ENCODE measurements around the gene PGP.
"Not testable (repeated sequence)": the region's sequence is repeated elsewhere in the genome, so short reads cannot be mapped to it uniquely, and the experiment has no call there.

Gene PGP

DNA sequence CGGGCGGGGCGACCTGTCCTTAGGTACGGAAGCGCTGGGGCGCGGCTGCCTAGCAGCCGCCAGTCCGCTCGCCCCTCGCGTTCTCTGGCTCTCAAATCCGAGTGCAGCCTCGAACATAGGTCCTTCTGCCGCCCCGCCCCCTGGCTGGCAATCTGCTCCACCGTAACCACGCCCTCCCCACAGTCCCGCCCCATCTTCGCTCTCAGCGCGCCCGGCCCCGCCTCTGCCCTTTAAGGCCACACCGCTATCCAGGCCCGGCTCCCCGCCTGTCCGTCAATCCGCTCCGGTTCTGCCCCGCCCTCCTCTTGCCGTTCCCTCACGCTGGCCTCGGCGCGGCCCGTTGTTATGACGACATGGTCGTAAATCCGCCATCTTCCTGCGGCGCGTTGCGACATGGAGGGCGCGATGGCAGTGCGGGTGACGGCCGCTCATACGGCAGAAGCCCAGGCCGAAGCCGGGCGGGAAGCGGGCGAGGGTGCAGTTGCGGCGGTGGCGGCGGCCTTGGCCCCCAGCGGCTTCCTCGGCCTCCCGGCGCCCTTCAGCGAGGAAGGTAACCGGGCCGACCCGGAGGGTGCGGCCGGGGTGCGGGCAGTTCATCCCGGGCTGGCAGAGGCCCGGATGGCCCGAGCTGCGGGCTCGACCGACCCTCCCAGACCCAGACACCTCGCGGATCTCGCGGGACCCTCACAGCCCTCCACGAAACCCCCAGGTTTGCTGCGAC is 8.7 kb upstream of the PGP start, which contains the start of gene E4F1:
Gene E4F1, plus strand, starts transcription at position 371 of the 721 bp plus-strand sequence. Its CDS starts 23 bp downstream, at position 394.
- DNase-seq (ENCODE audit: low read depth) = peak; percentile 98

GRCh38 chr16:2216330-2216729 is 1.7 kb upstream of the PGP start:
- no peak for DNase-seq (ENCODE audit: low read depth)

GRCh38 chr16:2213817-2214718 is 572 bp downstream of the PGP start:
- DNase-seq (ENCODE audit: low read depth) = no peak

- no peak for DNase-seq (ENCODE audit: low read depth)
These were observed 2.0 kb downstream of the PGP start for GRCh38 chr16:2212362-2213324.

DNA sequence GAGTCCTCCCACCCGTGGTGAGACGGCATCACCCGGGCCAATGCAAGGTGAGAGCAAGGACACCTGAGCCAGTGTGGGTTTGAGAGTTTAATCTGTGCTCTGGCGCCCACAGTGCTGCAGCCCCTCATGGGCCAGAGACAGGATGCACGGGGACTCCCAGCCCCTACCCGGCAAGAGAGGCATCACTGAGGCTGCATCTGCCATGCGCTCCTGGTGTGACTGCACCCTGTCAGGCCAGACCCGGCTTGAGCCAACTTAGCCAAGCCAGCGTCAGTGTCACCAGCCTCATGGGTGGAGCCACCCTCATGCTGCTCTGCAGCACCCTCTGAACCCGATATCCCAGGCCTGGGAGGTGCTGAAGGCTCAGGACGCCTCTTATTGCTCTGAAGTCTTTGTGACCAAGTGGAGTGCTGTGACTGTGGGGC is 2.7 kb downstream of the PGP start:
- DNase-seq (ENCODE audit: low read depth) = no peak

DNA sequence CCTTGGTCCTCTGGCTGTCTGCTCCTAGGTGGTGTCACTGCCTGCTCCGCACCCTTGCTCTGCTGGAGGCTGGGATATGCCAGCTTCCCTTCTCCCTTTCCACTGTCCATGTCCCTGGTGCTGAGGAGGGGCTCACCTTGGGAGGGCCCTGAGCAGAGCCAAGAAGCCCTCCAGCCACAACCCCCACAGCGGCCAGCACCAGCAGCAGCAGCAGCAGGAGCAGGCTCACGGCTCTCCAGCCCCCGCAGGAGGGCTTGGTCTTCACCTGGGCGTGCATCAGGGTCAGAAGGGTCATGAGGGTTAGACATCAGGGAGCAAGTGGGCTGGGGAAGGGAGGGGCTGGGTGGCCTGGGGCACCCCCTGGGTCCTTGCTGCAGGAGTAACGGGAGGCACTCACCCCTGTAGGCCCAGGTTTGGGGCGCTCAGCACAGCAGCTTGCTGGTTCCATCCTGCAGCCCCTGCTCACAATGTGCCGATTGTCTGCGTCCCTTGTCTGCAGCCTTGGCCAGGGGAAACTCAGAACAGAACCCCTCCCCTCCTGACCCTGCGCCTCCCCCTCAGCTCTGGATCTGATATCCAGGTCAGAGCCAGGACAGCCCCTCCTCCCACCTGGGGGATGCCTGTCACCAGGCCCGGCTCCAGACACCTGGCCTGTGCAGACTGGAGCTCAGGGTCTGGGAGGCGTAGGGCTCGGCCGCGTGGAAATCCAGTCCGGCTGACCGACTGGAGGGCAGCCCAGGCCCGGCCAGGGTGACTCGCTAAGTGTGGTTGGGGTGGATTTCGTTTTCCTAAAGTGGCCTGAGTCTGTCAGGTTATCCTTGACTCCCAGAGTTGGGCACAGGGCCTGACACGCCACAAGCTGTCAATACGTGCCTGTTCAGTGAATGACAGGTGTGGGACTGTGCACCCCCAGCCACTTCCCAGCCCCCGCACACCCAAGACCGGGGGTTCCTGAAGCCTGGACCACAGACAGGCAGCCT is 4.0 kb downstream of the PGP start, which contains the start of gene BRICD5:
Gene BRICD5, minus strand, starts transcription at position 478 of the 980 bp plus-strand sequence. Its CDS starts 30 bp downstream, at position 448.
- DNase-seq (ENCODE audit: low read depth) = no peak

DNA sequence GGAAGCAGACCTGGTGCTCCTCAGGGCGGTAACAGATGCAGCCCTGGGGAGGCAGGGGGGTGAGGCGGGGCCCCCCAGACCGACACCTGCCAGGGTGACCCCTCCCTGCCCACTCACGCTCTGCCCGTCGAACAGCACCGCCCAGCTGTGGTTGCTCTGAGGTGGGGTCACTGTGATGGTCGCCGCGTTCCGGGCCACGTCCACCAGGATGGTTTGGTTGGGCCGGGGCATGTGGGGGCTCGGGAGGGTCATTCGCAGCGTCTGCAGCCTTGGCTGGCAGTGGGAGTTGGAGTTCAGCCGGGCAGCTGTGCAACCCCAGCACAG is 4.7 kb downstream of the PGP start:
- no peak for DNase-seq (ENCODE audit: low read depth)

- no peak for DNase-seq (ENCODE audit: low read depth)
These were observed 5.2 kb downstream of the PGP start for GRCh38 chr16:2209258-2210008.

DNA sequence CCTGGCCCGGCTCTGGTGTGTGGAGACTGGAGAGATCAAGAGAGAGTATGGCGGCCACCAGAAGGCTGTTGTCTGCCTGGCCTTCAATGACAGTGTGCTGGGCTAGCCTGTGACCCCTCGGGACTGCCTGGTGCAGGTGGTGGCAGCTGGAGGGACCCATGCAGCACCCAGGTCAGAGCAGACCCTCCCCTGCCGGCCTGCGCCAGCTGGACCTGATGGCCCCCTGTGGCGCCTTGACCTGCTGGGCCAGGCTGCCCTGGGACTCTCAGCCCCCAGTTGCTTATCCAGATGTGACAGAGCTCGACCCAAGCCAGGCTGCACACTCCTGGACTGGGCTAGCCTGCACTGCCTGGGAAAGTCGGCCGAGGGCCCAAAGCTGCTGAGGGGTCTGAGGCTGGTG is 5.9 kb downstream of the PGP start:
- DNase-seq (ENCODE audit: low read depth) = no peak

- no peak for DNase-seq (ENCODE audit: low read depth)
These were observed 6.3 kb downstream of the PGP start for GRCh38 chr16:2208308-2208707.

DNA sequence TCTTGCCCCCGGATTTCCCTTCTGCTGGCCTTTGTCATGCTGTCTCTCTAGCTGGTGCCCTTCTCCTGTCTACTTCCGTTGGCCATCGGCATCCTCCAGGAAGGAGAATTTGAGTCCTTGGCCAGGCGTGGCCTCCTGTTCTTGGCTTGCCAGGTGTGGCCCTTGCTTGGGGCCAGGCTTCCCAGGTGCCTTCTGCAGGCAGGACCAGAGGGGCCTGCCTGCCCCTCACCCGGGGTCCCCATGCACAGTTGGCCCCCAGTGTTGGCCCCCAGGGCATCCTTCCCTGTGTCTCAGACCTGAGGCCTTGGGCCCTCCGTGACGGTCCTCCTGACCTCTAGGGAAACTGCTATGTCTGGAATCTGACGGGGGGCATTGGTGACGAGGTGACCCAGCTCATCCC is 6.8 kb downstream of the PGP start:
- DNase-seq (ENCODE audit: low read depth) = no peak

DNA sequence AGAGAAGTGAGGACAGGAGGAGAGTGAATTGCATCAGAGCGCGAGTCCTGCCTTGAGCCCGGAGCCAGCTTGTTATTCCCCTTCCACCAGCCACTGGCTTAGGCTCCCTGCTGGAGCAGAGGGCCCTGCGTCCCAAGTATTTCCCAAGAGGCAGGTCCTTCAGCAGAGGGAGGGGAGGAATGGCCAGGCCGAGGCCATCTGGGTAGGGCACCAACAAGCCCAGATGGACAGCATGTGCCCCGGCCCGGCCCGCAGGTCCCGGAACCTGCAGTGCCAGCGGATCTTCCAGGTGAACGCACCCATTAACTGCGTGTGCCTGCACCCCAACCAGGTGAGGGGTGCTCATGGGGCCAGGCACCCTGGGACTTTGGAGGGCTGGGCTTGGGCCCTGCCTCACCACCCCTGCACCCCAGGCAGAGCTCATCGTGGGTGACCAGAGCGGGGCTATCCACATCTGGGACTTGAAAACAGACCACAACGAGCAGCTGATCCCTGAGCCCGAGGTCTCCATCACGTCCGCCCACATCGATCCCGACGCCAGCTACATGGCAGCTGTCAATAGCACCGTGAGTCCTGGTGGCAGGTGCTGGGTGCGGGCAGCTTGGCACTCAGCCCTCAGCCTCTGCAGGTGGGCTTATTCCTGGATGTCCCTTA is 7.7 kb downstream of the PGP start:
- DNase-seq (ENCODE audit: low read depth) = no peak

GRCh38 chr16:2206420-2206779 is 8.2 kb downstream of the PGP start:
- no peak for DNase-seq (ENCODE audit: low read depth)

GRCh38 chr16:2205967-2206313 is 8.7 kb downstream of the PGP start:
- DNase-seq (ENCODE audit: low read depth) = no peak

DNA sequence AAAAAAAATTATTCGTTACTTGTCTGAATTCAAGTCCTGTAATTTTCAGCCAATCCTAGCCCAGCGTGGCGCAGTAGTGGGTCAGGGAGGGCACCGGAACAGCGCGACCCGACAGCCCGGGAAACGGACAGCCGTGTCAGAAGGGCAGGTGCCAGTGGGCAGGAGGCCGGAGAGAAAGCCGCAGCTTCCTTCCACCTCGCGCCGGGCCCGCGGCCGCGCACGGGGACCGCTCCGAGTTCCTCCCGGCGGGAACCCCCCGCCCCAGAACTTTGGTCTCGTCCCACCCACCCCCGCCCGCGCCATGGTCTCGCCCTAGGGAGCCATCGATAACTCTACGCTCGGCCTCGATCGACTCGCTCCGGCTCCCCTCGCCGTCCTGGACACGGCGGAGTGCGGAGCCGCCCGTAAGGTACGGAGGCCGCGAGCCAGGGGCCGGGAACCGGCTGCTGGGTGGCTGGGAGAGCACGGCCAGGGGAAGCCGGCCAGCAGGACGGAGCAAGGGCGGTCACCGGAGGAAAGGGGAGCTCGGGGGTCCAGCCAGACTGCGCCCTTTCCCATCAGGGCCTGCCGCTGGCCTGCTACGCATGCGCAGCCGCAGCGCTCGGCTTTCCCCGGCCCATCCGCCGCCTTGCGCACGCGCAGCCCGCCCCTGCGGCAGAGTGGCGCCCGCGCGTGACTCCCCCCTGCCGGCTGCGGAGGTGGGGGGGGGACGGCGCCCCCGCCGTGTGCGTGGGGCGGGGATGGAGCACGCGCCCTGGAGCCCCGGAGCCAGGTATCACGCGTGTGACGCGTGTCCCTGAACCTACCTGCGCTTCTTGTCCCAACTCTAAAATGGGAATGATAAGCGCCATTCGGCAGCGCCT is 9.3 kb downstream of the PGP start, which contains the start of gene MLST8:
Gene MLST8, plus strand, starts transcription at position 351 of the 863 bp plus-strand sequence. CDS start 632 bp downstream, outside the sequence.
- peak; percentile 92 for DNase-seq (ENCODE audit: low read depth)

- DNase-seq (ENCODE audit: low read depth) = no peak
These were observed 10.1 kb downstream of the PGP start for GRCh38 chr16:2204416-2205103.

DNA sequence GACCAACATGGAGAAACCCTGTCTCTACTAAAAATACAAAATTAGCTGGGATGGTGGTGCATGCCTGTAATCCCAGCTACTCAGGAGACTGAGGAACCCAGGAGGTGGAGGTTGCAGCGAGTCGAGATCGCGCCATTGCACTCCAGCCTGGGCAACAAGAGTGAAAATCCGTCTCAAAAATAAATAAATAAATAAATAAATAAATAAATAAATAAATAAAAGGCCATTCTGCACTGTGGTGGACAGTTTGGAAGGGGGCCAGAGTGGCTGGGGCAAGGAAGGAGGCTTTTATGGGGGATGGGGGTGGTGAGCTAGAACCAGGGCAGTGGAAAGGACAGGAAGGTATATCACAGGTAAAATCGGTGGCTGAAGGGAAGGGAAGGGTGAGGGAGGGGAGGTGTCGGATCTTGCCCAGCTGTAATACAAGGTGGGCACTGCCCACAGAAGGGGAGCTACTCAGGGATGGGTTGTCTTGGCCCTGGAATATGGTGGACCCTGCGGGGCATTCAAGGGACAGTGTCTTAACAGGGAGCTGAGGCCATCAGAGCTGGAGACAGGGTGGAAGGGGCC is 11.4 kb downstream of the PGP start:
- DNase-seq (ENCODE audit: low read depth) = not testable (repeated sequence)

DNA sequence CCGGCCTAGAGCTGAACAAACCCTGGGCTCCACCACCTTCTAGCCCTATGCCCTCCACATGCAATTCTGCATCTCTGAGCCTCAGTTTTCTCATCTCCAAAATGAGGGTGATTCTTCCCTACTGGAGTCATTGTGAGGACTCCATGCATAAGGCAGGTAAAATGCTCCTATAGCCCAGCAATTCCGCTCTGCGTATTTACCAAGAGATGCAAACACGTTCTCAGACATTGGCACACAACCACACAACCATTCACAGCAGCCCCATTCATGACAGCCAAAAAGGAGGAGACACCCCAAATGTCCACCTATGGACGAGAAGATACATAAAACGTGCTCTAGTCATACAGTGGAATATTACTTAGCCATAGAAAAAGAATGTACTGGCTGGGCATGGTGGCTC is 14.3 kb downstream of the PGP start:
- DNase-seq (ENCODE audit: low read depth) = no peak
